HUES64 (cell line): ENCODE data around the gene PHAF1.
A peak's percentile ranks its signal among the peaks of the same experiment; 100 is the strongest.

Experiments used
- H3K27ac ChIP-seq: 2 replicates; pipeline ENCODE4 v1.7.0; 2013; ENCODE audit warnings: low read depth, low read length, inconsistent platforms
- H3K27me3 ChIP-seq: 2 replicates; pipeline ENCODE4 v1.6.1; 2013; ENCODE audit warnings: mild to moderate bottlenecking, low read length; ENCODE audit not compliant: insufficient read depth
- H3K36me3 ChIP-seq: 2 replicates; pipeline ENCODE4 v1.6.1; 2013; ENCODE audit warnings: mild to moderate bottlenecking, low read length; ENCODE audit not compliant: insufficient read depth
- H3K4me1 ChIP-seq: 2 replicates; pipeline ENCODE4 v1.6.1; 2013; ENCODE audit warnings: mild to moderate bottlenecking, low read length, moderate library complexity; ENCODE audit not compliant: insufficient read depth
- H3K4me3 ChIP-seq: 2 replicates; pipeline ENCODE4 v1.5.1; 2013; ENCODE audit warnings: mild to moderate bottlenecking, low read length, moderate library complexity
- H3K9ac ChIP-seq: 2 replicates; pipeline ENCODE4 v1.6.1; 2013; ENCODE audit warnings: mild to moderate bottlenecking, low read depth, low read length
- H3K9me3 ChIP-seq: 2 replicates; pipeline ENCODE4 v1.6.1; 2013; ENCODE audit warnings: low read depth, low read length; ENCODE audit not compliant: insufficient read depth
- WGBS: fragments of 150-250, 120-280 bp; methylation state at CpG from one replicate; pipeline ENCODE4 v1.1.7; 2013; ENCODE audit warnings: missing lambda C conversion rate; 5-methylcytosine and 5-hydroxymethylcytosine counted together

Gene PHAF1

GRCh38 chr16:67176662-67177061 is 66.9 kb downstream of the PHAF1 start:
- no peak overlapping the region for H3K9ac ChIP-seq
- H3K27ac ChIP-seq = no peak overlapping the region
- 93% methylated on average over 12 of the region's 12 CpGs for WGBS
- H3K36me3 ChIP-seq = no peaks in the 10 kb centered on the region
- H3K27me3 ChIP-seq = peaks cover 71% of the 10 kb centered on the region
- no peaks in the 10 kb centered on the region for H3K9me3 ChIP-seq
- H3K4me3 ChIP-seq = no peak overlapping the region
- H3K4me1 ChIP-seq = peaks cover 7% of the 10 kb centered on the region

GRCh38 chr16:67177743-67178699 is 68.3 kb downstream of the PHAF1 start:
- 5% methylated on average over 73 of the region's 73 CpGs for WGBS
- H3K36me3 ChIP-seq = no peaks in the 10 kb centered on the region
- H3K4me3 ChIP-seq = peak overlapping the region; percentile 50
- H3K27me3 ChIP-seq = peaks cover 58% of the 10 kb centered on the region
- peaks cover 7% of the 10 kb centered on the region for H3K4me1 ChIP-seq
- H3K27ac ChIP-seq = 0 out of 2 replicates have a peak overlapping the region, but pooled peaks have one; percentile 44
- no peaks in the 10 kb centered on the region for H3K9me3 ChIP-seq
- peak overlapping the region; percentile 43; the same call in 1 of the 2 replicates for H3K9ac ChIP-seq

- no peaks in the 10 kb centered on the region for H3K4me1 ChIP-seq
- H3K9me3 ChIP-seq = no peaks in the 10 kb centered on the region
- no peaks in the 10 kb centered on the region for H3K36me3 ChIP-seq
- 93% methylated on average over 13 of the region's 13 CpGs for WGBS
- H3K27ac ChIP-seq = no peak overlapping the region
- H3K9ac ChIP-seq = no peak overlapping the region
- H3K27me3 ChIP-seq = peaks cover 48% of the 10 kb centered on the region
- no peak overlapping the region for H3K4me3 ChIP-seq
These were observed 69.8 kb downstream of the PHAF1 start for GRCh38 chr16:67179421-67180080.

- no peaks in the 10 kb centered on the region for H3K9me3 ChIP-seq
- no peak overlapping the region for H3K4me3 ChIP-seq
- no peaks in the 10 kb centered on the region for H3K36me3 ChIP-seq
- 92% methylated on average over 16 of the region's 16 CpGs for WGBS
- H3K9ac ChIP-seq = no peak overlapping the region
- H3K4me1 ChIP-seq = no peaks in the 10 kb centered on the region
- H3K27ac ChIP-seq = no peak overlapping the region
- H3K27me3 ChIP-seq = peaks cover 48% of the 10 kb centered on the region
These were observed 70.4 kb downstream of the PHAF1 start for GRCh38 chr16:67180166-67180565.

GRCh38 chr16:67181346-67181745 is 71.6 kb downstream of the PHAF1 start:
- H3K27me3 ChIP-seq = peaks cover 48% of the 10 kb centered on the region
- no peaks in the 10 kb centered on the region for H3K36me3 ChIP-seq
- H3K4me1 ChIP-seq = no peaks in the 10 kb centered on the region
- H3K9ac ChIP-seq = no peak overlapping the region
- H3K4me3 ChIP-seq = no peak overlapping the region
- no peaks in the 10 kb centered on the region for H3K9me3 ChIP-seq
- no peak overlapping the region for H3K27ac ChIP-seq
- 94% methylated on average over 2 of the region's 2 CpGs for WGBS

- Histone ChIP-seq H3K4me1 (peaks cover 4% of the 10 kb centered on the region; the same call in 1 of the 2 replicates), H3K36me3 (no peaks in the 10 kb centered on the region), H3K4me3 (no peak overlapping the region), H3K27me3 (peaks cover 44% of the 10 kb centered on the region), H3K27ac (no peak overlapping the region), H3K9me3 (no peaks in the 10 kb centered on the region), H3K9ac (no peak overlapping the region)
- 89% methylated on average over 2 of the region's 2 CpGs for WGBS
These were observed 72.5 kb downstream of the PHAF1 start for GRCh38 chr16:67182288-67182687.

- Histone ChIP-seq H3K9me3 (no peaks in the 10 kb centered on the region), H3K27ac (no peak overlapping the region), H3K9ac (no peak overlapping the region), H3K27me3 (peaks cover 36% of the 10 kb centered on the region), H3K36me3 (no peaks in the 10 kb centered on the region), H3K4me3 (peak overlapping the region; percentile 91), H3K4me1 (peaks cover 4% of the 10 kb centered on the region; the same call in 1 of the 2 replicates)
- whole genome bisulfite sequencing = 8% methylated on average over 11 of the region's 11 CpGs
These were observed 73.5 kb downstream of the PHAF1 start for GRCh38 chr16:67183284-67183626.

- peaks cover 31% of the 10 kb centered on the region for H3K27me3 ChIP-seq
- peak within 1 kb of the TSS; percentile 91 for H3K4me3 ChIP-seq
- H3K36me3 ChIP-seq = no peaks in the 10 kb centered on the region
- under 1% methylated on average over 77 of the region's 77 CpGs for WGBS
- no peaks in the 10 kb centered on the region for H3K9me3 ChIP-seq
- peaks cover 4% of the 10 kb centered on the region; the same call in 1 of the 2 replicates for H3K4me1 ChIP-seq
- H3K9ac ChIP-seq = peak within 1 kb of the TSS; percentile 96
- peak within 1 kb of the TSS; percentile 97 for H3K27ac ChIP-seq
These were observed 74.1 kb downstream of the PHAF1 start, which contains the start of gene MATCAP1 for GRCh38 chr16:67183627-67184452. Gene MATCAP1 (minus strand): TSS chr16:67183963. CDS start chr16:67180610, 3,353 bp downstream.

- Histone ChIP-seq H3K9me3 (no peaks in the 10 kb centered on the region), H3K27ac (no peak overlapping the region)
These were observed 74.8 kb downstream of the PHAF1 start for GRCh38 chr16:67184453-67184994.

GRCh38 chr16:67184995-67185650 is 75.4 kb downstream of the PHAF1 start:
- H3K27me3 ChIP-seq = peaks cover 29% of the 10 kb centered on the region
- no peaks in the 10 kb centered on the region for H3K9me3 ChIP-seq
- H3K4me1 ChIP-seq = peaks cover 4% of the 10 kb centered on the region; the same call in 1 of the 2 replicates
- H3K4me3 ChIP-seq = peak overlapping the region; percentile 91; the same call in 1 of the 2 replicates
- H3K36me3 ChIP-seq = no peaks in the 10 kb centered on the region
- no peak overlapping the region for H3K9ac ChIP-seq
- no peak overlapping the region for H3K27ac ChIP-seq
- WGBS = 18% methylated on average over 43 of the region's 43 CpGs

More at GRCh38 chr16:67184453-67184994, 74.8 kb downstream of the PHAF1 start:
- no peaks in the 10 kb centered on the region for H3K36me3 ChIP-seq
- peaks cover 4% of the 10 kb centered on the region; the same call in 1 of the 2 replicates for H3K4me1 ChIP-seq
- WGBS = 10% methylated on average over 59 of the region's 59 CpGs
- no peak overlapping the region for H3K9ac ChIP-seq
- peak overlapping the region; percentile 91 for H3K4me3 ChIP-seq
- peaks cover 29% of the 10 kb centered on the region for H3K27me3 ChIP-seq
